ENCODE measurements around the gene C11orf86.

- TF ChIP-seq CTCF (IDR thresholded peaks at IDR 0.05), result no peak
- no peak for TF ChIP-seq POLR2A (IDR thresholded peaks at IDR 0.05)
- no peak for TF ChIP-seq POLR2AphosphoS5 (IDR thresholded peaks at IDR 0.05)
Observed at GRCh38 chr11:67010296-67010905, 35.3 kb downstream of the C11orf86 start.
